Heart right ventricle (tissue), 16 donors: ENCODE results near the gene CACNA1G. TPM values are rescaled to one million over a fixed set of nuclear protein-coding genes. Genes with fewer than 3 reads are reported as not detected.

ENCODE experiments used
- ATAC-seq, 8 donors: fragments of 200-7000 bp; cut with Tn5 transposase; one replicate each; pipeline ENCODE4 v1.9.1; 2020; ENCODE audit warnings: mild to moderate bottlenecking in 8 of 8, moderate library complexity in 8 of 8, moderate number of reproducible peaks in 1 of 8
- DNase-seq, 2 donors: peaks; one replicate each; pipeline ENCODE4 v3.0.0-alpha.2; 2020
- H3K27ac ChIP-seq, 10 donors: fragments of 200-600 bp; sonication (generic) in 2 of 10; one replicate each; pipeline versions ENCODE4 v1.5.0 to v1.8.0; 2020 to 2022; ENCODE audit warnings: mild to moderate bottlenecking in 3 of 10
- H3K27me3 ChIP-seq, 7 donors: fragments of 200-600 bp; one replicate each; pipeline ENCODE4 v1.8.0; 2021 to 2022; ENCODE audit warnings: mild to moderate bottlenecking in 2 of 7
- H3K36me3 ChIP-seq, 9 donors: fragments of 200-600 bp; sonication (generic) in 1 of 9; one replicate each; pipeline versions ENCODE4 v1.5.0 to v1.8.0; 2020 to 2022; ENCODE audit warnings: mild to moderate bottlenecking in 2 of 9
- H3K4me1 ChIP-seq, 9 donors: fragments of 200-600 bp; sonication (generic) in 1 of 9; one replicate each; pipeline versions ENCODE4 v1.5.0 to v1.8.0; 2020 to 2022; ENCODE audit warnings: mild to moderate bottlenecking in 4 of 9
- H3K4me3 ChIP-seq, 10 donors: fragments of 200-600 bp; sonication (generic) in 2 of 10; one replicate each; pipeline versions ENCODE4 v1.5.0 to v1.8.0; 2020 to 2022; ENCODE audit warnings: mild to moderate bottlenecking in 7 of 10, moderate library complexity in 2 of 10
- H3K9me3 ChIP-seq, 11 donors: fragments of 200-600 bp in 10 of 11; sonication (generic) in 2 of 11; one replicate each; pipeline versions ENCODE4 v1.5.0 to v1.8.0; 2013 to 2022; ENCODE audit warnings: mild to moderate bottlenecking in 2 of 11, control low read depth in 1 of 11, moderate library complexity in 1 of 11
- CTCF ChIP-seq, 9 donors: fragments of 200-600 bp; sonication (generic) in 2 of 9; IDR thresholded peaks; one replicate each; pipeline versions ENCODE4 v1.5.0 to v1.8.0; 2021 to 2022; ENCODE audit warnings: antibody characterized with exemption in 9 of 9, mild to moderate bottlenecking in 5 of 9, moderate library complexity in 1 of 9
- WGBS, 2 donors: extraction: QIAGEN DNeasy Blood & Tissue Kit; methylation state at CpG; one replicate each; pipeline ENCODE4 v1.1.7; 2013; ENCODE audit warnings: inconsistent platforms in 1 of 2; 5-methylcytosine and 5-hydroxymethylcytosine counted together
- intact Hi-C, 10 donors: fragments of 100-400 bp; cut with DNase I; formaldehyde crosslinking; loops; one replicate each; pipeline versions ENCODE4 v1.11.1 to v1.14.2; 2022
- polyA plus RNA-seq, 2 donors: library from polyadenylated mRNA; stranded (reverse); fragments of 200-250 nt; gene quantifications; one replicate each; pipeline ENCODE4 v1.2.3, GENCODE V29; 2013
- total RNA-seq, 10 donors: library from RNA; stranded (reverse); fragmentation: NEBNext Ultra II Directional in 3 of 10; extraction: Animal tissue kit (Norgen Biotek cat#: 25700) in 3 of 10; gene quantifications; one replicate each; pipeline versions ENCODE4 v1.2.1 to v1.2.4, GENCODE V29; 2021 to 2023
- donor health status: Arrhythmogenic right ventricular cardiomyopathy.
- donor health status: ischemic (EF 13 %, LVEDD 7.1; RV severe dilation, severe dysfunction).
- donor health status: healthy with polysubstance abuse.
- donor health status: DM: no; HTN: yes; CAD: no.
- donor health status: DM: no; HTN: no; CAD: no.
- donor health status: ischemic (EF 25% LVEDD 6.9; RV normal size, moderate dysfunction).
- donor health status: ischemic (EF 25% LVEDD 5.7; RV mildly dilated, moderate dysfunction).
- donor health status: healthy.
- donor health status: DM: yes; HTN: yes; CAD: no.
- donor health status: Ischemic cardiomyopathy.
- donor health status: ischemic (EF 35%, LVEDD 5.7; RV mildly dilated, moderate dysfunction).
- donor health status: nonischemic (EF 11% LVEDD 7.7; RV severe dilation, severe dysfunction).
- donor health status: DM: yes; HTN: yes; CAD: no.
- donor health status: PGD.
- donor health status: ischemic (EF 29% LVEDD 5.4; RV normal size, mild dysfunction).
- donor health status: nonischemic (EF 23%, LVEDD 6.1; RV moderate dilation, normal function).

Gene CACNA1G
- total and polyA plus RNA-seq, 12 donors = 0.04 to 0.46 (median 0.24) TPM

GRCh38 chr17:50620237-50620636 is 59.7 kb downstream of the CACNA1G start:
- H3K27me3 ChIP-seq = peaks cover 0 to 25% (median 6%) of the 10 kb centered on the region in 7 donors
- H3K27ac ChIP-seq = no peak overlapping the region
- no peaks in the 10 kb centered on the region for H3K36me3 ChIP-seq
- H3K4me1 ChIP-seq = peaks cover 0 to 18% (median 0%) of the 10 kb centered on the region in 9 donors
- intact Hi-C loops = loop anchor here in 3 of 10 donors (5.0 to 10.0 kb wide), 2 partner anchors 133 to 135 kb away; no protein-coding TSS in a partner anchor
- WGBS, 2 donors = 58 to 71% methylated on average over 5 of the region's 5 CpGs
- no peak for TF ChIP-seq CTCF (IDR thresholded peaks at IDR 0.05)
- no peak overlapping the region for H3K4me3 ChIP-seq
- DNase-seq (no peak), ATAC-seq (no peak)
- H3K9me3 ChIP-seq = no peaks in the 10 kb centered on the region

- Histone ChIP-seq H3K4me1 (peaks cover 0 to 21% (median under 1%) of the 10 kb centered on the region in 9 donors), H3K4me3 (no peak overlapping the region), H3K36me3 (no peaks in the 10 kb centered on the region), H3K27ac (no peak overlapping the region), H3K27me3 (peaks cover 0 to 25% (median 6%) of the 10 kb centered on the region in 7 donors), H3K9me3 (no peaks in the 10 kb centered on the region)
- intact Hi-C loops = loop anchor here in 3 of 10 donors (5.0 to 10.0 kb wide), 2 partner anchors 134 to 136 kb away; no protein-coding TSS in a partner anchor
- 64% methylated on average over 17 of the region's 17 CpGs for WGBS, 2 donors
- ATAC-seq (no peak), DNase-seq (no peak)
- TF ChIP-seq CTCF (IDR thresholded peaks at IDR 0.05) = no peak
These were observed 60.3 kb downstream of the CACNA1G start for GRCh38 chr17:50620858-50621257.

DNA sequence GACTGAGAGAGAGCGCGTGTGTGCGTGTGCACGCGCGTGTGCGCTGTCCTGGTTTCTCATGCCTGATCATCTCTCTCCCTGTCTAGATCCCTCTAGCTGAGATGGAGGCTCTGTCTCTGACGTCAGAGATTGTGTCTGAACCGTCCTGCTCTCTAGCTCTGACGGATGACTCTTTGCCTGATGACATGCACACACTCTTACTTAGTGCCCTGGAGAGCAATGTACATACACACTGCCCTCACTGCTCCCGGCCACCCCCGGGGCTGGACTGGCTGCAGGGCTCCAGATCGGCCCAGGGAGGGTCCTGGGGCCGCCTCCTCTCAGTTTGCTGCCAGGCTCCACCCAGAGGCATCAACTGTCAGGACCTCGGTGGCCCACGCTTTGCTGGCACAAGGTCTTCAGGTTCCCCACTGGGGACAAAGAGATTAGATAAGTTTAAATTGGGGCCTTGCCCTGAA is 61.1 kb downstream of the CACNA1G start:
- TF ChIP-seq CTCF (IDR thresholded peaks at IDR 0.05) = no peak
- intact Hi-C loops = loop anchor here in 3 of 10 donors (5.0 to 10.0 kb wide), 2 partner anchors 134 to 137 kb away; no protein-coding TSS in a partner anchor
- H3K36me3 ChIP-seq = no peaks in the 10 kb centered on the region
- WGBS, 2 donors = 57 to 62% methylated on average over 16 of the region's 16 CpGs
- no peak for ATAC-seq
- DNase-seq = no peak
- H3K4me1 ChIP-seq = peaks cover 0 to 27% (median 7%) of the 10 kb centered on the region in 9 donors
- H3K4me3 ChIP-seq = no peak overlapping the region
- H3K27ac ChIP-seq = no peak overlapping the region
- peaks cover 0 to 28% (median 11%) of the 10 kb centered on the region in 7 donors for H3K27me3 ChIP-seq
- H3K9me3 ChIP-seq = no peaks in the 10 kb centered on the region

GRCh38 chr17:50624321-50624934 is 63.9 kb downstream of the CACNA1G start:
- DNase-seq (no peak), ATAC-seq (no peak)
- Histone ChIP-seq H3K27ac (no peak overlapping the region), H3K4me3 (no peak overlapping the region), H3K36me3 (no peaks in the 10 kb centered on the region), H3K9me3 (no peaks in the 10 kb centered on the region), H3K27me3 (peaks cover 0 to 50% (median 34%) of the 10 kb centered on the region in 7 donors), H3K4me1 (peaks cover 0 to 13% (median 7%) of the 10 kb centered on the region in 9 donors)
- 86 to 90% methylated on average over 7 of the region's 7 CpGs for WGBS, 2 donors
- intact Hi-C loops = loop anchor here in 3 of 10 donors (2.0 to 10.0 kb wide), 3 partner anchors 74 to 140 kb away; no protein-coding TSS in a partner anchor
- no peak for TF ChIP-seq CTCF (IDR thresholded peaks at IDR 0.05)
